HL-60/S4 (cell line): ENCODE measurements around the gene CTNND2.

Experiments
- in situ Hi-C: fragments of 300-500 bp; cut with MboI; formaldehyde crosslinking; loops from 2 replicates; pipeline ENCODE4 v1.14.3; 2022; ENCODE audit warnings: low sequenced_read_pairs

Gene CTNND2

GRCh38 chr5:11064763-11065450, 839.3 kb downstream of the CTNND2 start:
- in situ Hi-C loops: no loop called here

GRCh38 chr5:11062397-11062796, 841.8 kb downstream of the CTNND2 start:
- in situ Hi-C loops: no loop called here

DNA sequence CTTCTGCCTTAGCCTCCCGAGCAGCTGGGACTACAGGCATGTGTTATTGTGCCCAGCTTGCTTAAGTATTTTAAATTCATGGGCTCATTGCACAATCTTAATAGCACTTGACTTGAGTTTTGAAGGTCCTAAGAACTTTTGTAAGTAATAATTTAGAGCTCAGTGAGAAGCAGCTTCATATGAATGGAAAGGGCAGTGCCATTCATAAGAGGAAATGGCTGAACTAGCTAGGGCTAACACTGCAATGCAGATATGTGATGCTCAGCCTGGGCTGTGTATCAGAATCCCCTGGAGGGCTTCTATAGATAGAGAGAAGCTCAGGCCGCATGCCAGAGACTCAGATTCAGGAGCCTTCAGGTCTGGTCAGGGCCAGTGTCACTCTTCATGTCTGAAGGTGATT, 847.7 kb downstream of the CTNND2 start:
- in situ Hi-C loops: no loop called here

DNA sequence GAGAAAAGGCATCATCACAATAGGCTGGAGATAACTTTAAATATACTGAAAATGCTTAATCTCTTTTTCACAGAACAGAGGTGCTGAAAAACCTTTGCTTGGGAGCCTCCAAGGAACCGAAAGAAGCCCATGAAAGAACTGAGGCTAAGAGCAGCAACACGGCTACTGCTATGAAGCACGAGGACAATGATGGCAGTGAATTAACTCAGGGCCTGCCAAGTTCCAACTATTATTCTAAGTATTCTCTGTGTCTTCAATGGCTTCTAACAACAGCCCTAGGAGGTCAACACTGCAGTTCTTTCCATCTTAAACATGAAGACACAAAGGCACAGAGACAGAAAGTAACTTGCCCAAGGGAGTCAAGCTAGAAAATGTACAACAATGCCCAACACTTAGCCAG, 850.2 kb downstream of the CTNND2 start:
- in situ Hi-C loops: no loop called here

DNA sequence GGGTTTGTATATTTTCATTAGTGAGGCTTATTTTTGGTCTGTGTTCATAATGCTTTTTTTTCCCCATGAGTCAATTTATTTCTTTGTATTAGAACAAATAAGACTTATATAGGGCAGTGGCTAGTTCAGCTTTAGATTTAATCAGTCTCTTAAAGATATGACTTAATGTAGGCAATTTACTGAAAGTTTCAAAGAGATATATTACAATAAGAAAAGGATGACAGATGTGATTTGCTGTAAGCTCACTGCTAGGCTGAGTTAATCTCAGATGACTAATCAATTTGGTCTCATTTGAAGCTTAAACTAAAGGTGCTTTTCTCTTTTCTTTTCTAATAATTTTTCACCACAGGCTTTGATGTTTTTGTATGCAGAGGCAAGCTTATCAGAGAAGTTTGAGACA, 851.4 kb downstream of the CTNND2 start:
- in situ Hi-C loops: no loop called here

DNA sequence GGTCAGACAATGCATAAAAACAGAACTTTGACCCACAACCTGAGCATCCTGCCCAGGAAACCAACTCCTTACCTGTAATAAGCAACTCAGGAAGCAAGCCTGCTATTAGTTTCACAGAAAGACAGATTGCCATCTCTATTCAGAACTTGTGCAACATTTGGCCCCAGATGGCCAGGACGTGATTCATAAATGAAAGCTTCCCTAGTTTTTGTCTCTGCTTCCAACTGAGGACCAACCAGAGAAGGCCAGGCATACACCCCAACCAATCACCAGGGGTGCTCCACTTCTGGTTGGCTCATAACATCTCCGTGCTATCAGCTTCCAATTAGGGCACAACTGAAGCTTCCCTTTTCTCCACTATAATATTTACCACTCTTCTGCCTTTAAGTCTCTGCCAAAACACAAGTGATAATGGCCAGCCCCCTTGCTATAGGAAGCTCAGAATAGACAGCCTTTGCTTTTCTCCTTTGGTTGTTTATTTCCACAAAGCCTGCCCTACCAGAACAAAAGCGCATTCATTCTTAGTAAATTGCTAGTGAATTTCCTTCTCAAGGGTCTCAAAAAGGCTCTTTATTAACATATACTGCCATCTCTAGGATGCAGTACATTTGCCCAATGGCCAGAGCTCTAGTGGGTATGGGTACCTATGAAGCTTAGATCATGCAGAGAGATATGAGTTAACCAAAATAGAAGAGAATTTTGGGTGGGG, 853.5 kb downstream of the CTNND2 start:
- in situ Hi-C loops: no loop called here

DNA sequence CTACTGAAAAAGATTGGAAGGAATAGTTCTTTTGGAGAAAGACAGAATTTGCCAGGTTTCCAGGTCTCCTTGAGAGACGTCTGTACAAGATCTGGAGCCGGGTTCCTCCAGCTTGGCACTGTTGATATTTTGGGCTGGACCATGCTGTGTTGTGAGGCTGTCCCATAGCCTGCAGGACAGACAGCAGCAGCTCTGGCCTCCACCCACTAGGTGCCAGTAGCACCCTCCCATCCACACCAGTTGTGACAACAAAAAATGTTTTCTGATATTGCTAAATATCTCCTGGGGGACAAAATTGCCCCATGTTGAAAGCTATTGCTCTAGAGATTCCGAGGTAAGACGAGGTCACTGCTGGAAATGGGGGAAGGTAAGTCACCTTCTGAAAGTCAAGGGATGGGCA, 855.5 kb downstream of the CTNND2 start:
- in situ Hi-C loops: no loop called here

- in situ Hi-C loops: no loop called here
These were observed 856.6 kb downstream of the CTNND2 start for GRCh38 chr5:11047625-11048024.

- in situ Hi-C loops: no loop called here
These were observed 857.2 kb downstream of the CTNND2 start for GRCh38 chr5:11047030-11047429.

- in situ Hi-C loops: no loop called here
These were observed 858.1 kb downstream of the CTNND2 start for GRCh38 chr5:11046160-11046559.

GRCh38 chr5:11045411-11045810, 858.8 kb downstream of the CTNND2 start:
- in situ Hi-C loops: no loop called here

DNA sequence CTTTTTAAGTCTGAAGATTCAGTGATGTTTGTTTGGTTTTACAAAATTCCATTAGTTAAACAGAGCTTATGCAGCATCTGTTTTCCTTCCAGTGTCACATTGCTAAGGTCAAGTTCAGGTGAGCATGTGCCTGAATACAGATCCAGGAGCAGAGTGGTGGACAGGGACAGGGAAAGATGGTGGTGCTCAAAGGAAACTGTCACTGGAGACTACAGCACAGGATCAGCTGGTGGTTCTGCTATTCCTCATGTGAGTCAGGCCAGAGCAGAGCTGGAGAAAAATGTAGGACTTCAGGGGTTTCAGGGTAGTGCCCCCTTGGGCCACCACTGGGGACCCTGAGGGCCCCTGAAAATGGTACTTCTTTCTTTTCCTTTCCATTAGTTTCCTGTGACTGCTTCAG, 859.7 kb downstream of the CTNND2 start:
- in situ Hi-C loops: no loop called here

- in situ Hi-C loops: no loop called here
These were observed 860.4 kb downstream of the CTNND2 start for GRCh38 chr5:11043881-11044280.

DNA sequence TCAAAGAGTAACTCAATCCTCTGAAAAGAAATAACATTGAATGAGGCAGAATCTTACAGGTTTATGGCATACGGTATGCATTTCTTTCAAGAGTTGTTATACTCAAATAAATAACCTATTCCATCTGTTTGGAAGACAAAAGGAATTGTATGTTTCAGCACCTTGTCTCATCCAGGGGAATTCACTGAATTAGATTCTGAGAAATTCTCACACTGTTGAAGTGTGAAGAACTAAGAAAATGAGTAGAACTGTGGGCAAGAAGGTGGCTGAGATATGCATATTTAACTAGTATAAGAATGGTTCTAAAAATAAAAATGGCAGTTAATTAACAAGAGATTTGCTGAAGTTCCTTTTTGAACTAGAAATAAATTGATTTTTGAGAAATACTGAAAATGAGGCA, 863.9 kb downstream of the CTNND2 start:
- in situ Hi-C loops: no loop called here

GRCh38 chr5:11038772-11039171, 865.5 kb downstream of the CTNND2 start:
- in situ Hi-C loops: no loop called here

- in situ Hi-C loops: no loop called here
These were observed 866.3 kb downstream of the CTNND2 start for GRCh38 chr5:11037941-11038340.

- in situ Hi-C loops: no loop called here
These were observed 867.2 kb downstream of the CTNND2 start for GRCh38 chr5:11037080-11037479.

- in situ Hi-C loops: no loop called here
These were observed 873.6 kb downstream of the CTNND2 start for GRCh38 chr5:11030671-11031070.

GRCh38 chr5:11027660-11028059, 876.6 kb downstream of the CTNND2 start:
- in situ Hi-C loops: no loop called here

DNA sequence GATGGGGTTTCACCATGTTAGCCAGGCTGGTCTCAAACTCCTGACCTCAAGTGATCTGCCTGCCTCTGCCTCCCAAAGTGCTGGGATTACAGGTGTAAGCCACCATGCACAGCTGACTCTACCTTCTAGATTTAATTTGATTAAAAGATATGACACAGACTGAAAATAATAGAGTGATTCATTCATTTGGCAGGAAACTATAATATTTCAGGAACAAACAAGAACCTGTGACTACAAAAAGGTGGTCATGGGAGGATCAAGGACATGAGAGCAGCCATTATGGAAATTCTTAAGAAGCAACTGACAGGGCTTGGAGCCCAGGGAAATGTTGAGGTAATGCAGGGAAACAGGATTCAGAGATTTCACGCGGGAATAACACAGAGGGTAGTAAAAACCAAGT, 877.7 kb downstream of the CTNND2 start:
- in situ Hi-C loops: no loop called here

DNA sequence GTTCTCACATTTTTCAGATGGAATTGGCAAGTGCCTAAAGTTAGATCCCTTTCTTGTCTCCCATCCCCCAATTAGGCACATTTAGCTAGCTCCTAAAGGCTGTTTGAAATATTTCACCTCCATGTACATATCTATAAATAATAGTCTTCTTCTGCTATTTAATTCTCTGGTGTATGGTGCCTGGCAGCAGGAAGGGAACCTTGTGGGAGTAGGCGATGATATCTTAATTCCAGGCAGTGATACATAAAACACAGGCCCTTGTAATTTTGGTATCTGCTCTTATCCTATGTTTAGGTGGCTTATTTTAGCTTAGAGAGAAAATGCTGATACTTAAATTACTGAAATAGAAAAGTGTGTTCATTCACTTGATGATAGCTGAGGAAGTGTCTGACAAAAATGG, 880.3 kb downstream of the CTNND2 start:
- in situ Hi-C loops: no loop called here

- in situ Hi-C loops: no loop called here
These were observed 890.5 kb downstream of the CTNND2 start for GRCh38 chr5:11013793-11014192.

- in situ Hi-C loops: no loop called here
These were observed 892.0 kb downstream of the CTNND2 start for GRCh38 chr5:11012295-11012694.
